Measurements from ENCODE around the gene TAS2R4.
A peak's percentile ranks its signal among the peaks of the same experiment; 100 is the strongest.
"Not testable (repeated sequence)": the region's sequence is repeated elsewhere in the genome, so short reads cannot be mapped to it uniquely, and the experiment has no call there.

The TAS2R4 gene, protein sequence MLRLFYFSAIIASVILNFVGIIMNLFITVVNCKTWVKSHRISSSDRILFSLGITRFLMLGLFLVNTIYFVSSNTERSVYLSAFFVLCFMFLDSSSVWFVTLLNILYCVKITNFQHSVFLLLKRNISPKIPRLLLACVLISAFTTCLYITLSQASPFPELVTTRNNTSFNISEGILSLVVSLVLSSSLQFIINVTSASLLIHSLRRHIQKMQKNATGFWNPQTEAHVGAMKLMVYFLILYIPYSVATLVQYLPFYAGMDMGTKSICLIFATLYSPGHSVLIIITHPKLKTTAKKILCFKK

GRCh38 chr7:141776374-141776773 is at the start of gene TAS2R4:
Gene TAS2R4, plus strand, starts transcription at chr7:141776674. Its CDS starts 1,815 bp downstream, at chr7:141778489.
- DNase-seq: no peak

DNA sequence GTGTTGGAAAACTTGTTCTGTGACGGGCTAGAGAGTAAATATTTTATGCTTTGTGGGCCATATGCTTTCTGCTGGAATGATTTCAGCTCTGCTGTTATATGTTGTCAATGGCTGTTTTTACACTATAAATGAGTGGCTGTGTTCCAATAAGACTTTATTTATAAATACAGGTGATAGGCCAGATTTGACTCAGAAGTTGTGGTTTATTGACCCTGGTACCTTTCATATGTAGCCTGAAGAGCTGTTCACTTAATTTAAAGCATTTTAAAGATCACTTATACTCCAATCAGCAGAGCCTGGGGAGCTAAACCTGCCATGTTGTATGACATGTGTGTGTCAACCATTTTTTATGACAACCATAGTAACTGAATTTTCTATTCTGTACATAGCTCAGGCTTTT is 47.5 kb upstream of the TAS2R4 start:
- no peak for DNase-seq

- no peak for DNase-seq
These were observed 44.9 kb upstream of the TAS2R4 start for GRCh38 chr7:141731476-141732149.

DNA sequence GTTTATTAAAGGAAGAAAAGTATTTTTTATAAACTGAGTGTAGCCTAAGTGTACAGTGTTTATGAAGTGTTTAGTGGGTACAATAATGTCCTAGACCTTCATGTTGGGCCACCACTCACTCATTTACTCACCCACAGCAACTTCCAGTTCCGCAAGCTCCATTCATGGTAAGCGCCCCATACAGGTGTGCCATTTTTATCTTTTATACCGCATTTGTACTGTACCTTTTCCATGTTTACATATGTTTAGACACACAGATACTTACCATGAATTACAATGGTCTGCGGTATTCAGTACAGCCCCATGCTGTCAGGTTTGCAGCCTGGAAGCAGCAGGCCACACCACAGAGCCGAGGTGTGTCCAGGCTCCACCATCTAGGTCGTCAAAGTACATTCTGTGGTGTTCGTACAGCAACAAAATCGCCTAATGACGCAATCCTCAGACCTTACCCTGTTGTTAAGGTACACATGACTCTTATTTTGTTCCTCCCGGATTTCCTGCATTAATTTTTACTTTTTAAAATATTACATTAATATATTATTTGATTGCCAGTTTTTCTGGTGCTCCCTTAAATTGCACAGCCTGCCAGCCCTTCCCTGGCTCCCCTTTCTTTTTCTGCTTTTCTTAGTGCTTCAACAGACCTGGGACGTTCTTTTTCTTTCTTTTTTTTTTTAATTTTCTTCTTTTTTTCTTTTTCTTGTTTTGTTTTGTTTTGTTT is 39.2 kb upstream of the TAS2R4 start:
- DNase-seq: no peak

GRCh38 chr7:141737836-141738591 is 38.5 kb upstream of the TAS2R4 start, which contains the start of gene SSBP1:
Gene SSBP1, plus strand, starts transcription at chr7:141738358. Its CDS starts 809 bp downstream, at chr7:141739167.
- peak; percentile 97 for DNase-seq

GRCh38 chr7:141738592-141739013 is 37.9 kb upstream of the TAS2R4 start:
- no peak for DNase-seq

GRCh38 chr7:141739250-141739649 is 37.2 kb upstream of the TAS2R4 start:
- no peak for DNase-seq

DNA sequence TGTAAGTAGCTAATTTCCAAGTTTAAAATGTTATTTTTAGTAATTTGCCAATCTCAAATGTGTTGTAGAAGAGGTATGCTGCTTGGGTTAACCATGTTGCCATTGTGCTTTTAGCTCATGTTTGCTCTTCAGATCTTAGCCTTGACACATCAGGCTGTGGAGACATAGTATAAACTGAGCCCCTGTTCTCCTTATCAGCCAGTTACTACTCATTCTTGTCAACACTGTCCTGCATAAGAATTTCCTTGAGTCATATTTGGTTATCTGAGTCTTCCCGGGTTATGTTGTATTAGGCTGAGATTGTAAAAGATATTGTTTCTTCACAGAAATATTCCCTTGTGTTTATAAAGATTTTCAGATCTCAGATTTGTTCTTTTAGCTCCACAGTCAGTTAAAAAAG is 34.2 kb upstream of the TAS2R4 start:
- DNase-seq: no peak

DNA sequence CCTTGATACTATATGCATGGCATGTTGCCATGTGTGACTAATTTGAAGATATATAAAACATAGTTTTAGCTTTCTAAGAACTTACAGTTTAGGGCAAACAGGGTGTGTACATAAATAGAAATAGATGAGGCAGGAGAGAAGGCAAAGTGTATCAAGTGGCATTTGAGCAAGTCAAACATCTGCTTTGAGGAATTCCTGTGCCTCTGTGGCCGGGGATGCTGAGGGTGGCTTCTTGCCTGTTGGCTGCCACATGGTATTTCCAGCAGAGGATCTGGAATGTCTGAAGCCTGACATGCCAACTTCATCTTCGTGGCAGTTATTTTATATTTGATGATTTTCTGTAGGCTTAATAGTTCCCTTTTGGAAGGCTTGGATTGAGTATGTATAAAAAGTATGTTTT is 32.3 kb upstream of the TAS2R4 start:
- DNase-seq: no peak

- DNase-seq: no peak
These were observed 28.1 kb upstream of the TAS2R4 start for GRCh38 chr7:141748396-141748795.

GRCh38 chr7:141751904-141752303 is 24.6 kb upstream of the TAS2R4 start:
- not testable (repeated sequence) for DNase-seq

- DNase-seq: no peak
These were observed 23.8 kb upstream of the TAS2R4 start for GRCh38 chr7:141752634-141753033.

DNA sequence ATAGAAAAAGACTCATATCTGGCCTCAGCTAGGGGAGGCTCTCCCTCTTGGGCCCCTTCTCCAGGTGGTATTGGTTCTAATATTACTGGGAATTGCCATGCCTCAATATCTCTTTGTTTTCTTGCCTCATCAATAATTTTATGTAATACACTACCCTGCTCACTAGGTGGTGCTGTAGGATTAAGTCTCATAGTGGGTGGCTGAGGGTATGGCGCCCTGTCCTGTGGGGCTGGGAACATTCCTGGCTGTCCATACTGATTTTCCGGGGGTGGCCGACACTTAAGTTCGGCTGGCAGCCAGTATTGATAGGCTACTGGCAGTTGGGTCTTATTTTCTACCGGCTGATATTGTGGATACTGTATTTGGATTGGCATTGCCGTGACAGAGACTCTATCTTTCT is 21.5 kb upstream of the TAS2R4 start:
- no peak for DNase-seq

- DNase-seq: no peak
These were observed 12.7 kb upstream of the TAS2R4 start, which contains the start of gene TAS2R3 for GRCh38 chr7:141763797-141764196. Gene TAS2R3, plus strand, starts transcription at chr7:141764097. Its CDS starts 62 bp downstream, at chr7:141764159.

DNA sequence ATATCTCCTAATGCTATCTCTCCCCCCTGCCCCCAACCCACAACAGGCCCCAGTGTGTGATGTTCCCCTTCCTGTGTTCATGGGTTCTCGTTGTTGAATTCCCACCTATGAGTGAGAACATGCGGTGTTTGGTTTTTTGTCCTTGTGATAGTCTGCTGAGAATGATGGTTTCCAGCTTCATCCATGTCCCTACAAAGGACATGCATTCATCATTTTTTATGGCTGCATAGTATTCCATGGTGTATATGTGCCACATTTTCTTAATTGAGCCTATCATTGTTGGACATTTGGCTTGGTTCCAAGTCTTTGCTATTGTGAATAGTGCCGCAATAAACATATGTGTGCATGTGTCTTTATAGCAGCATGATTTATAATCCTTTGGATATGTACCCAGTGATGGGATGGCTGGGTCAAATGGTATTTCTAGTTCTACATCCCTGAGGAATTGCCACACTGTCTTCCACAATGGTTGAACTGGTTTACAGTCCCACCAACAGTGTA is 6.3 kb upstream of the TAS2R4 start:
- not testable (repeated sequence) for DNase-seq

DNA sequence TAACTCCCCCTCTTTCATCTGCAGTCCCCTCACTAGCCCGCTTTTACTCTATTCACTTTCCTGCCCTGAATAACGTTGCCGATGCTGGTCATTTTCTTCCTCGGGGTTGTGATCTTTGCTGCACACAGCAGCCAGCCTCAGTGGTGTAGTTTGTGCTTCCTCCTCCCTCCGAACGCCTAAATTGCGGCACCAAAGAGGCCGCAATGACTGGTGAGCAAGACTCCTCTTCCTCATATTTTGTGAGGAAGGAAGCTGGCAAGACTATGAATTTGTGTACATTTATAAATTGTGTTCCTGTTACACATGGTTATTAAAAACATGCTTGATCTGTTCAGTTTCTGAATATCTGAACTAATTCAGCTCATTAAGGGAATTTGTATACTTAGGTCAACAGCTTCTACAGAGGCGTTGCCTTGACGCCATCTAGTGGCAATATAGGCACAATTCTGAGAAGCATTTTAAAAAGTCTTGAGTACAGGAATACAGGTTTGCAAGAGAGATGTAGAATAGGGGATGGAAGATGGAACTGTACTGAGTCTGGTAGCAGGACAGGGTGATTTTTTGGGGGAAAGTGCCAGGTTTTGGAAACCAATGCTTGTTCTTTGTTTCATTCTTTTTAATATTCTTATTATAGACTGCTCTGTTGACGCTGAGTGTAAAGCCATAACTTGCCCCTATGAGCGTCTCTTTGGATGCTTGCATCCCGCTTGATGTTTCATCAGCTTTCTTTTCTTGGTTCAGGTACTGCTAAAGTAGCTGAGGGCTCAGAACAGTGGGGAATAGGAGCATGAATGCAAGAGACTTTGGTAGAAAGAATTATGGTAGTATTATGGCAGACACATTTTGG is 9.5 kb downstream of the TAS2R4 start:
- no peak for DNase-seq

- no peak for DNase-seq
These were observed 11.8 kb downstream of the TAS2R4 start for GRCh38 chr7:141788296-141788695.

GRCh38 chr7:141789917-141790316 is 13.4 kb downstream of the TAS2R4 start, which contains the start of gene TAS2R5:
Gene TAS2R5, plus strand, starts transcription at chr7:141790217. Its CDS starts 145 bp downstream, at chr7:141790362.
- no peak for DNase-seq

GRCh38 chr7:141792526-141792925 is 16.1 kb downstream of the TAS2R4 start:
- DNase-seq: no peak

GRCh38 chr7:141820067-141820466 is 43.6 kb downstream of the TAS2R4 start:
- no peak for DNase-seq

DNA sequence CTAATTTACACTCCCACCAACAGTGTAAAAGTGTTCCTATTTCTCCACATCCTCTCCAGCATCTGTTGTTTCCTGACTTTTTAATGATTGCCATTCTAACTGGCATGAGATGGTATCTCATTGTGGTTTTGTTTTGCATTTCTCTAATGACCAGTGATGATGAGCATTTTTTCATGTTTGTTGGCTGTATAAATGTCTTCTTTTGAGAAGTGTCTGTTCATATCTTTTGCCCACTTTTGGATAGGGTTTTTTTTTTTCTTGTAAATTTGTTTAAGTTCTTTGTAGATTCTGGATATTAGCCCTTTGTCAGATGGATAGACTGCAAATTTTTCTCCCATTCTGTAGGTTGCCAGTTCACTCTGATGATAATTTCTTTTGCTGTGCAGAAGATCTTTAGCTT is 46.0 kb downstream of the TAS2R4 start:
- DNase-seq: not testable (repeated sequence)

Measured in activated effector memory CD4-positive, alpha-beta T cell treated with anti-CD3 and anti-CD28 coated beads, Interleukin-2, amount 50 U/mL, for 16 hours (primary cell).